Fibroblast of lung (primary cell): ENCODE results near the gene FUOM.

Source experiments
- EZH2 ChIP-seq: IDR thresholded peaks from 2 replicates; pipeline ENCODE4 v1.5.1; 2012; ENCODE audit warnings: low read length, control low read depth, mild to moderate bottlenecking; ENCODE audit errors: missing control alignments
- TF ChIP-seq, protein P1 (sequence below), 2 donors: IDR thresholded peaks in 1 of 2; conservative IDR thresholded peaks in 1 of 2; 1 replicate in 1 of 2; 2 replicates in 1 of 2; pipeline ENCODE4 v1.5.1; 2011 to 2012; ENCODE audit warnings: low read length in 2 of 2, control low read depth in 1 of 2, inconsistent platforms in 1 of 2, low read depth in 1 of 2, mild to moderate bottlenecking in 1 of 2

DNA sequence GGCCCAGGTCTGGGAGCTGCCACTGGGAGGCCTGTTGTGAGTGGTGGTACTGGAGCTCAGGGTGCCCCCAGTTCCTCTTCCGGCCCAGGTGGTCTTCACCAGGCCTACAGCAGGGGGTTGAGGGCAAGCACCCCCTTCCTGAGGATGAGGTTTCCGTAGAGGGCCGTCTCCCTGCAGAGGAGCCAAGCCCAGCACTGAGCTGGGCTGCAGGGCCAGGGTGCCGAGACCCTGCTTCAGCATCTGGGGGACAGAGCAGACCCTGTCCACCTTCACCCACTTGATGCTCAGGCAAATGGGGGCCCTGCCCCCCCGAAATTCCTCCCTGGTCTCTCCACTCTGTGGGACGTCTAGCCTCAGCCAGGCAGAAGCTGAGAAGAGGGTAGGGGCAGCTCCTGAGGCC, 2.6 kb downstream of the FUOM start:
- TF ChIP-seq EZH2 = no peak
- TF ChIP-seq, protein P1, sequence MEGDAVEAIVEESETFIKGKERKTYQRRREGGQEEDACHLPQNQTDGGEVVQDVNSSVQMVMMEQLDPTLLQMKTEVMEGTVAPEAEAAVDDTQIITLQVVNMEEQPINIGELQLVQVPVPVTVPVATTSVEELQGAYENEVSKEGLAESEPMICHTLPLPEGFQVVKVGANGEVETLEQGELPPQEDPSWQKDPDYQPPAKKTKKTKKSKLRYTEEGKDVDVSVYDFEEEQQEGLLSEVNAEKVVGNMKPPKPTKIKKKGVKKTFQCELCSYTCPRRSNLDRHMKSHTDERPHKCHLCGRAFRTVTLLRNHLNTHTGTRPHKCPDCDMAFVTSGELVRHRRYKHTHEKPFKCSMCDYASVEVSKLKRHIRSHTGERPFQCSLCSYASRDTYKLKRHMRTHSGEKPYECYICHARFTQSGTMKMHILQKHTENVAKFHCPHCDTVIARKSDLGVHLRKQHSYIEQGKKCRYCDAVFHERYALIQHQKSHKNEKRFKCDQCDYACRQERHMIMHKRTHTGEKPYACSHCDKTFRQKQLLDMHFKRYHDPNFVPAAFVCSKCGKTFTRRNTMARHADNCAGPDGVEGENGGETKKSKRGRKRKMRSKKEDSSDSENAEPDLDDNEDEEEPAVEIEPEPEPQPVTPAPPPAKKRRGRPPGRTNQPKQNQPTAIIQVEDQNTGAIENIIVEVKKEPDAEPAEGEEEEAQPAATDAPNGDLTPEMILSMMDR (conservative IDR thresholded peaks at IDR 0.05 in 1 of 2, IDR thresholded peaks at IDR 0.05 in 1 of 2; ENCODE audit: low read depth in 1 of 2, low read length in 2 of 2) = no peak
